ENCODE results near the gene ZNF526. TPM values are rescaled to one million over a fixed set of nuclear protein-coding genes. Genes with fewer than 3 reads are reported as not detected.

The ZNF526 gene
- total and polyA plus RNA-seq, 2 experiments from 2014 or later: 4.9 to 8.6 TPM

- H3K9me2 ChIP-seq (replicated peaks; ENCODE audit: insufficient read depth): no peaks in the 10 kb centered on the region
- no peak for DNase-seq (ENCODE audit: low spot score)
- no peaks in the 10 kb centered on the region for H3K36me3 ChIP-seq (replicated peaks; ENCODE audit: insufficient read depth, low read depth)
- H3K4me3 ChIP-seq: no peak overlapping the region
- H2AFZ ChIP-seq: no peak overlapping the region
- H3K4me1 ChIP-seq (ENCODE audit: insufficient read depth): no peaks in the 10 kb centered on the region
- H3K9me3 ChIP-seq (ENCODE audit: low read depth): no peaks in the 10 kb centered on the region
- TF ChIP-seq CTCF (IDR thresholded peaks at IDR 0.05; ENCODE audit: poor library complexity): no peak
- no peak for TF ChIP-seq EZH2phosphoT487 (IDR thresholded peaks at IDR 0.05; ENCODE audit: low read depth, severe bottlenecking, unreplicated experiment)
- TF ChIP-seq EZH2 (IDR thresholded peaks at IDR 0.05; ENCODE audit: borderline replicate concordance): no peak
- no peaks in the 10 kb centered on the region for H3K27me3 ChIP-seq
- H4K20me1 ChIP-seq (ENCODE audit: insufficient read depth, poor library complexity, severe bottlenecking): peaks cover 5% of the 10 kb centered on the region
- H3K27ac ChIP-seq: no peak overlapping the region
- H3K79me2 ChIP-seq: peaks cover 8% of the 10 kb centered on the region
- H3K4me2 ChIP-seq: no peak overlapping the region
- WGBS (ENCODE audit: low lambda C conversion rate, missing lambda C conversion rate): 95% methylated on average over 10 of the region's 10 CpGs
Measured at GRCh38 chr19:42232435-42232834, 12.3 kb downstream of the ZNF526 start.

GRCh38 chr19:42233106-42233505 is 13.0 kb downstream of the ZNF526 start:
- Histone ChIP-seq H3K4me3 (no peak overlapping the region), H3K9me2 (replicated peaks; ENCODE audit: insufficient read depth) (no peaks in the 10 kb centered on the region), H3K4me1 (ENCODE audit: insufficient read depth) (no peaks in the 10 kb centered on the region), H3K9me3 (ENCODE audit: low read depth) (no peaks in the 10 kb centered on the region), H4K20me1 (ENCODE audit: insufficient read depth, poor library complexity, severe bottlenecking) (peaks cover 5% of the 10 kb centered on the region), H2AFZ (no peak overlapping the region), H3K27ac (peak overlapping the region; percentile 70), H3K27me3 (no peaks in the 10 kb centered on the region), H3K4me2 (no peak overlapping the region), H3K36me3 (replicated peaks; ENCODE audit: insufficient read depth, low read depth) (no peaks in the 10 kb centered on the region), H3K79me2 (peaks cover 10% of the 10 kb centered on the region)
- no peak for DNase-seq (ENCODE audit: low spot score)
- 93% methylated on average over 7 of the region's 7 CpGs for WGBS (ENCODE audit: low lambda C conversion rate, missing lambda C conversion rate)
- TF ChIP-seq CTCF (IDR thresholded peaks at IDR 0.05; ENCODE audit: poor library complexity) (no peak), EZH2phosphoT487 (IDR thresholded peaks at IDR 0.05; ENCODE audit: low read depth, severe bottlenecking, unreplicated experiment) (no peak), EZH2 (IDR thresholded peaks at IDR 0.05; ENCODE audit: borderline replicate concordance) (no peak)

- peak overlapping the region; percentile 70 for H3K27ac ChIP-seq
- no peak overlapping the region for H2AFZ ChIP-seq
- H3K9me3 ChIP-seq (ENCODE audit: low read depth): no peaks in the 10 kb centered on the region
- no peaks in the 10 kb centered on the region for H3K27me3 ChIP-seq
- WGBS (ENCODE audit: low lambda C conversion rate, missing lambda C conversion rate): 86% methylated on average over 6 of the region's 6 CpGs
- H4K20me1 ChIP-seq (ENCODE audit: insufficient read depth, poor library complexity, severe bottlenecking): peaks cover 5% of the 10 kb centered on the region
- no peaks in the 10 kb centered on the region for H3K36me3 ChIP-seq (replicated peaks; ENCODE audit: insufficient read depth, low read depth)
- no peak for TF ChIP-seq EZH2 (IDR thresholded peaks at IDR 0.05; ENCODE audit: borderline replicate concordance)
- TF ChIP-seq EZH2phosphoT487 (IDR thresholded peaks at IDR 0.05; ENCODE audit: low read depth, severe bottlenecking, unreplicated experiment): no peak
- TF ChIP-seq CTCF (IDR thresholded peaks at IDR 0.05; ENCODE audit: poor library complexity): no peak
- no peak overlapping the region for H3K4me3 ChIP-seq
- no peak overlapping the region for H3K4me2 ChIP-seq
- no peaks in the 10 kb centered on the region for H3K4me1 ChIP-seq (ENCODE audit: insufficient read depth)
- H3K79me2 ChIP-seq: peaks cover 12% of the 10 kb centered on the region
- H3K9me2 ChIP-seq (replicated peaks; ENCODE audit: insufficient read depth): no peaks in the 10 kb centered on the region
- peak; percentile 26 for DNase-seq (ENCODE audit: low spot score)
Measured at GRCh38 chr19:42233678-42234292, 13.7 kb downstream of the ZNF526 start.

All from hepatocyte (in vitro differentiated cells).